DND-41 (cell line): ENCODE results near the gene SYTL2.

Experiments
- ATAC-seq: fragments of 200-7000 bp; cut with Tn5 transposase; 3 replicates; pipeline ENCODE4 v1.9.1; 2021; ENCODE audit warnings: low read depth; ENCODE audit not compliant: insufficient read depth
- DNase-seq: peaks from one replicate; pipeline ENCODE4 v3.0.0-alpha.2; 2020
- H2AFZ ChIP-seq: 2 replicates; pipeline ENCODE4 v1.6.0; 2012; ENCODE audit warnings: low read depth, low read length
- H3K27ac ChIP-seq: 2 replicates; pipeline ENCODE4 v1.5.1; 2012; ENCODE audit warnings: low read length, inconsistent platforms
- H3K27me3 ChIP-seq: fragments of 200-600 bp; sonication (generic); 2 replicates; pipeline ENCODE4 v1.6.0; 2012; ENCODE audit warnings: low read length, mild to moderate bottlenecking, inconsistent platforms; ENCODE audit not compliant: insufficient read depth, poor library complexity
- H3K36me3 ChIP-seq: 2 replicates; pipeline ENCODE4 v1.5.1; 2012; ENCODE audit warnings: low read length, inconsistent platforms; ENCODE audit not compliant: insufficient read depth
- H3K4me1 ChIP-seq: 2 replicates; pipeline ENCODE4 v1.5.1; 2012; ENCODE audit warnings: mild to moderate bottlenecking, low read length; ENCODE audit not compliant: insufficient read depth
- H3K4me2 ChIP-seq: 2 replicates; pipeline ENCODE4 v1.6.0; 2012; ENCODE audit warnings: mild to moderate bottlenecking, moderate library complexity, low read length, inconsistent platforms; ENCODE audit not compliant: insufficient read depth
- H3K4me3 ChIP-seq, 2 experiments: fragments of 200-600 bp in 1 of 2; shearing (Covaris generic) in 1 of 2; 2 replicates each; pipeline ENCODE4 v1.5.1; 2012 to 2016; ENCODE audit warnings: inconsistent platforms in 2 of 2, low read length in 2 of 2, mild to moderate bottlenecking in 2 of 2, low read depth in 1 of 2, moderate library complexity in 1 of 2
- H3K79me2 ChIP-seq: 2 replicates; pipeline ENCODE4 v1.6.0; 2012; ENCODE audit warnings: low read length, inconsistent platforms; ENCODE audit not compliant: insufficient read depth
- H3K9ac ChIP-seq: 2 replicates; pipeline ENCODE4 v1.6.0; 2012; ENCODE audit warnings: low read depth, mild to moderate bottlenecking, inconsistent platforms, low read length, moderate library complexity
- H3K9me3 ChIP-seq: 2 replicates; pipeline ENCODE4 v1.5.1; 2012; ENCODE audit warnings: low read length, moderate library complexity, mild to moderate bottlenecking, inconsistent platforms; ENCODE audit not compliant: insufficient read depth, severe bottlenecking
- H4K20me1 ChIP-seq: 2 replicates; pipeline ENCODE4 v1.6.0; 2012; ENCODE audit warnings: low read length; ENCODE audit not compliant: insufficient read depth
- EZH2 ChIP-seq: IDR thresholded peaks from 3 replicates; pipeline ENCODE4 v1.6.1; 2012; ENCODE audit warnings: borderline replicate concordance, low read depth, mild to moderate bottlenecking, moderate library complexity, low read length, inconsistent platforms; ENCODE audit not compliant: severe bottlenecking
- TF ChIP-seq, protein P1 (sequence below): IDR thresholded peaks from 2 replicates; pipeline ENCODE4 v1.5.1; 2012; ENCODE audit warnings: borderline replicate concordance, low read length, moderate library complexity, mild to moderate bottlenecking; ENCODE audit not compliant: poor library complexity, severe bottlenecking; ENCODE audit errors: extremely low read depth

SYTL2 gene

DNA sequence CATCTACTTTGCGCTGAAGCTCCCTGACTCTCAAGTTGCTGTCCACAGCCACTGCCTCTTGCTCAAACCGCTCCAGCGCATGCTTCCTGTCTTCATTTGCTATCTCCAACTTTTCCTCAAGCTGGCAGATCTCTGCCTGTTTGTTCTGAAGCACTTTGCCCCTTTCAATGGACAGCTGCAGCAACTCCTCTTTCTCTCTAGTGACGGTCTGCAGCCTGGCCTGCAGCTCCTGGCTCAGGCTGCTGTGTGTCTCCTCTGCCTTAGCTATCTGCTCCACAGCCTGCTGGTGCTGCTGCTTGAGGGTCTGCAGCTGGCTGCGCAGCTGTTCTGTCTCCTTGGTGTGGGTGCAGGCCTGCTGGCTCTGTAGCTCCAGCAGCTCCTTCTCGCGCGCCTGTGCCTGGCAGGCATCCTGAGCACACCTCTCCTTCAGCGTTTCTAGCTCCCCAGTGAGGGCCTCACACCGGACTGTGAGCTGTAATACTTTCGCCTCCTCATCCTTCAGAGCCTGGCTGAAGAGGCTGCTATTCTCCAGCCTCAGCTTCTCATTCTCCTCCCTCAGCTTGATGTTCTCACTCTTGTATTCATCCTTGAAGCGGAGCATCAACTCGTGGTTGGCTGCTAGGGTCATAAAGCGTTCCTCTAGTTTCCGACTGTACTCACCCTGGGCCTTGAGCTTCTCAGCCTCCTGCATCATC is 125.7 kb downstream of the SYTL2 start:
- no peaks in the 10 kb centered on the region for H4K20me1 ChIP-seq
- H3K36me3 ChIP-seq, result no peaks in the 10 kb centered on the region
- H3K27ac ChIP-seq, result no peak overlapping the region
- ATAC-seq (peak; percentile 39; the same call in 2 of the 3 replicates), DNase-seq (no peak)
- H3K4me2 ChIP-seq, result no peak overlapping the region
- no peaks in the 10 kb centered on the region for H3K79me2 ChIP-seq
- no peak overlapping the region for H2AFZ ChIP-seq
- no peaks in the 10 kb centered on the region for H3K4me1 ChIP-seq
- peaks cover 28% of the 10 kb centered on the region for H3K27me3 ChIP-seq
- no peak overlapping the region for H3K4me3 ChIP-seq
- H3K9ac ChIP-seq, result no peak overlapping the region
- TF ChIP-seq, protein P1, sequence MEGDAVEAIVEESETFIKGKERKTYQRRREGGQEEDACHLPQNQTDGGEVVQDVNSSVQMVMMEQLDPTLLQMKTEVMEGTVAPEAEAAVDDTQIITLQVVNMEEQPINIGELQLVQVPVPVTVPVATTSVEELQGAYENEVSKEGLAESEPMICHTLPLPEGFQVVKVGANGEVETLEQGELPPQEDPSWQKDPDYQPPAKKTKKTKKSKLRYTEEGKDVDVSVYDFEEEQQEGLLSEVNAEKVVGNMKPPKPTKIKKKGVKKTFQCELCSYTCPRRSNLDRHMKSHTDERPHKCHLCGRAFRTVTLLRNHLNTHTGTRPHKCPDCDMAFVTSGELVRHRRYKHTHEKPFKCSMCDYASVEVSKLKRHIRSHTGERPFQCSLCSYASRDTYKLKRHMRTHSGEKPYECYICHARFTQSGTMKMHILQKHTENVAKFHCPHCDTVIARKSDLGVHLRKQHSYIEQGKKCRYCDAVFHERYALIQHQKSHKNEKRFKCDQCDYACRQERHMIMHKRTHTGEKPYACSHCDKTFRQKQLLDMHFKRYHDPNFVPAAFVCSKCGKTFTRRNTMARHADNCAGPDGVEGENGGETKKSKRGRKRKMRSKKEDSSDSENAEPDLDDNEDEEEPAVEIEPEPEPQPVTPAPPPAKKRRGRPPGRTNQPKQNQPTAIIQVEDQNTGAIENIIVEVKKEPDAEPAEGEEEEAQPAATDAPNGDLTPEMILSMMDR, result no peak
- no peak for TF ChIP-seq EZH2
- H3K9me3 ChIP-seq, result no peaks in the 10 kb centered on the region

DNA sequence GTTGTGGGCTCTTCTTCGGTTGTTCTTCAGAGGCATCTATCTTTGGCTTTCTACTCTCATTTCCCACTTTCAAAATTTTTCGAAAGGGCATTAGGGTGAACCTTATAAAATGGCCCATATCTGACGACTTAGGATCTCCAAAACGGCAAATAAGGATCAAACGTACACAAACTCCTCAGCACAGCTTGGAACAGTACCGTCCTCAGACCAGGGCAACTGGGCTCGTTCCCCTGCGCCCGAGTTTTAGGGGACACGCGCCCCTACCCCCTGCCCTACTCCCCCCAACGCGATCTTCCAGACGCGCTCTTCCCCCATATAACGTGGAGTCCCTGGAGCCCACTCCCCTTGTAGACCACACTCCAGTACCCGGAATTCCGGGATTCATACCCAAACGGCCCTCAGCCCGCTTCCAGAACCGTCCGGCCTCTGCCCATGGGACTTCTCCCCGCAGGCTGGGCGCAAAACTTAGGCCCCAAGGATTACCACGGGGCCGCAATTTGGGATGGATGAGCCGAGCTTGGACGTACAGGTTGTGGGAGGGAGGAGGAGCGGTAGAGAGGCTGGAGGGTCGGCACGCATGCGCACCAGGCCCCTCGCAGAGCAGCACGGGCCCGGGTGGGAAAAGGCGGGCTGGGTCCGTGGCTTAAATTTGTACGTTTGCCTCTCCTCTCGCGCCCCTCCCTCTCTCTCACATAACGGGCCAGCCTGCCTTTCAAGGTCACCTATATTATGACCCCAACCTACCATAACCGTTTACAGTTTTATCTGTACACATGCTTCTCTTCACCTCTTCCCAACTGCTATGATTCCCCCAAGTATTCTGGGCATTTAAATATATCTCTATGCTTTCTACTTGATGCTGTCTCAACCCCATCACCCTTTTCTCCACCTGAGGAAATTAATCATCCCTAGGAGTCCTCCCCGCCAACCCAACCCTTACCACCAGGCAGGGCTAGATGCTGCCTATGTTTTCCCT is 128.3 kb downstream of the SYTL2 start:
- Histone ChIP-seq H3K4me2 (no peak overlapping the region), H3K36me3 (no peaks in the 10 kb centered on the region), H3K4me3 (no peak overlapping the region), H3K27ac (no peak overlapping the region), H3K9me3 (no peaks in the 10 kb centered on the region), H3K4me1 (no peaks in the 10 kb centered on the region), H2AFZ (no peak overlapping the region), H3K9ac (no peak overlapping the region), H3K27me3 (peaks cover 32% of the 10 kb centered on the region), H4K20me1 (no peaks in the 10 kb centered on the region), H3K79me2 (no peaks in the 10 kb centered on the region)
- no peak for DNase-seq
- TF ChIP-seq EZH2, result no peak
- TF ChIP-seq, protein P1, result no peak
- ATAC-seq, result no peak

DNA sequence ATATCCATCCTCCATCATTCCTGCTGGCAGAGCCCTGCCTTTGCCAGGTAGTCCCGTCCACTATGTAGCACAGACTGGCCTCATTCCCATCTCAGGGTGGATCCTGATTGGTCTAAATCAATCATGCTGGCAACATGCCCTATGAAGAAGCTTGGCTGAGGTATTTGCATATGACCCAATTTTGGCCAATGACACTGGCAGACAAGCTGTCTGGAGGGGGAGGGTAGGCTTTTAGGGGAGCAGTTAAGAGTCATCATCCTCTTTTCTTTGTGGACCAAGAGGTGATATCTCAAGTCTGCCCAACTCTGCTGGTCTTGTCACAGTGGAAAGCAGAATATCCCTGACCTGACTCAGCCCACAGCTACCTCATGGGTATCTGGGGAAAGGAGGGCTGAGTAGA is 130.0 kb downstream of the SYTL2 start:
- ATAC-seq, result peak; percentile 39
- TF ChIP-seq EZH2, result no peak
- TF ChIP-seq, protein P1, result no peak

More for the DNA sequence above, 130.0 kb downstream of the SYTL2 start:
- Histone ChIP-seq H3K36me3 (no peaks in the 10 kb centered on the region), H3K27ac (no peak overlapping the region), H2AFZ (no peak overlapping the region), H3K4me3 (no peak overlapping the region), H3K4me1 (no peaks in the 10 kb centered on the region), H3K27me3 (peaks cover 37% of the 10 kb centered on the region), H3K4me2 (no peak overlapping the region), H3K9ac (no peak overlapping the region), H3K9me3 (no peaks in the 10 kb centered on the region), H3K79me2 (no peaks in the 10 kb centered on the region), H4K20me1 (no peaks in the 10 kb centered on the region)
- DNase-seq, result no peak
